SK-N-SH treated with all-trans-retinoic acid at 6 μM for 48 hours (cell line): ENCODE data around the gene SRPRA.

Experiments
- ATAC-seq: fragments of 200-7000 bp; cut with Tn5 transposase; 3 replicates; pipeline ENCODE4 v1.9.1; 2020; ENCODE audit warnings: mild to moderate bottlenecking, moderate library complexity
- ARNTL ChIP-seq: fragments of 450-650 bp; formaldehyde crosslinking; IDR thresholded peaks from 2 replicates; pipeline ENCODE4 v1.5.0; 2020; ENCODE audit warnings: low read depth, mild to moderate bottlenecking, moderate library complexity, borderline replicate concordance
- BACH2 ChIP-seq: fragments of 250-450 bp; sonication (Bioruptor Pico); IDR thresholded peaks from 2 replicates; pipeline ENCODE4 v1.9.0; 2021; ENCODE audit warnings: mild to moderate bottlenecking, borderline replicate concordance
- CSDC2 ChIP-seq: fragments of 250-450 bp; sonication (Bioruptor Pico); IDR thresholded peaks from 2 replicates; pipeline ENCODE4 v1.5.0; 2020; ENCODE audit warnings: mild to moderate bottlenecking, moderate library complexity
- ISL1 ChIP-seq: fragments of 250-450 bp; sonication (Bioruptor Pico); IDR thresholded peaks from 2 replicates; pipeline ENCODE4 v2.1.2; 2022; ENCODE audit warnings: mild to moderate bottlenecking, moderate library complexity
- OSR1 ChIP-seq: fragments of 250-450 bp; sonication (Bioruptor Pico); IDR thresholded peaks from 2 replicates; pipeline ENCODE4 v1.8.0; 2022; ENCODE audit warnings: moderate library complexity, mild to moderate bottlenecking, inconsistent platforms
- PPARA ChIP-seq: fragments of 250-450 bp; sonication (Bioruptor Pico); IDR thresholded peaks from 2 replicates; pipeline ENCODE4 v1.5.0; 2020; ENCODE audit warnings: mild to moderate bottlenecking, borderline replicate concordance
- RARB ChIP-seq: fragments of 250-450 bp; sonication (Bioruptor Pico); IDR thresholded peaks from 2 replicates; pipeline ENCODE4 v1.8.0; 2021; ENCODE audit warnings: mild to moderate bottlenecking, moderate library complexity
- SNAI2 ChIP-seq: fragments of 250-450 bp; sonication (Bioruptor Pico); IDR thresholded peaks from 2 replicates; pipeline ENCODE4 v1.5.0; 2020; ENCODE audit warnings: mild to moderate bottlenecking, moderate library complexity
- TCF4 ChIP-seq: fragments of 250-450 bp; sonication (Bioruptor Pico); IDR thresholded peaks from 2 replicates; pipeline ENCODE4 v1.8.0; 2021; ENCODE audit warnings: mild to moderate bottlenecking, moderate library complexity, borderline replicate concordance
- ZC3H10 ChIP-seq: fragments of 250-450 bp; sonication (Bioruptor Pico); IDR thresholded peaks from 2 replicates; pipeline ENCODE4 v1.5.1; 2021; ENCODE audit warnings: mild to moderate bottlenecking, moderate library complexity
- ZFP3 ChIP-seq: fragments of 250-450 bp; sonication (Bioruptor Pico); IDR thresholded peaks from 2 replicates; pipeline ENCODE4 v1.5.0; 2020; ENCODE audit warnings: mild to moderate bottlenecking, moderate library complexity
- ZFP30 ChIP-seq: fragments of 450-650 bp; formaldehyde crosslinking; IDR thresholded peaks from 2 replicates; pipeline ENCODE4 v1.5.0; 2022; ENCODE audit warnings: mild to moderate bottlenecking, moderate library complexity
- ZNF565 ChIP-seq: fragments of 450-650 bp; formaldehyde crosslinking; conservative IDR thresholded peaks from 2 replicates; pipeline ENCODE4 v1.5.0; 2020; ENCODE audit warnings: low read depth, mild to moderate bottlenecking, moderate library complexity
- ZNF70 ChIP-seq: fragments of 450-650 bp; formaldehyde crosslinking; IDR thresholded peaks from 2 replicates; pipeline ENCODE4 v1.5.0; 2020; ENCODE audit warnings: mild to moderate bottlenecking, moderate library complexity
- ZNF8 ChIP-seq: fragments of 450-650 bp; formaldehyde crosslinking; IDR thresholded peaks from 2 replicates; pipeline ENCODE4 v1.5.0; 2020; ENCODE audit warnings: mild to moderate bottlenecking, moderate library complexity
- TF ChIP-seq, protein P1 (sequence below): fragments of 250-450 bp; sonication (Bioruptor Pico); IDR thresholded peaks from 2 replicates; pipeline ENCODE4 v1.8.0; 2020; ENCODE audit warnings: mild to moderate bottlenecking, moderate library complexity, borderline replicate concordance
- TF ChIP-seq, protein P2 (sequence below): fragments of 250-450 bp; sonication (Bioruptor Pico); IDR thresholded peaks from 2 replicates; pipeline ENCODE4 v1.5.0; 2020; ENCODE audit warnings: mild to moderate bottlenecking, moderate library complexity
- TF ChIP-seq, protein P3 (sequence below): fragments of 250-450 bp; sonication (Bioruptor Pico); IDR thresholded peaks from 2 replicates; pipeline ENCODE4 v1.5.1; 2021; ENCODE audit warnings: mild to moderate bottlenecking, moderate library complexity
- TF ChIP-seq, protein P4 (sequence below): fragments of 250-450 bp; sonication (Bioruptor Pico); IDR thresholded peaks from 2 replicates; pipeline ENCODE4 v1.8.0; 2021; ENCODE audit warnings: low read depth, mild to moderate bottlenecking, moderate library complexity, borderline replicate concordance
- TF ChIP-seq, protein P5 (sequence below): fragments of 250-450 bp; sonication (Bioruptor Pico); IDR thresholded peaks from 2 replicates; pipeline ENCODE4 v1.5.1; 2020; ENCODE audit warnings: low read depth, mild to moderate bottlenecking, moderate library complexity

SRPRA gene

DNA sequence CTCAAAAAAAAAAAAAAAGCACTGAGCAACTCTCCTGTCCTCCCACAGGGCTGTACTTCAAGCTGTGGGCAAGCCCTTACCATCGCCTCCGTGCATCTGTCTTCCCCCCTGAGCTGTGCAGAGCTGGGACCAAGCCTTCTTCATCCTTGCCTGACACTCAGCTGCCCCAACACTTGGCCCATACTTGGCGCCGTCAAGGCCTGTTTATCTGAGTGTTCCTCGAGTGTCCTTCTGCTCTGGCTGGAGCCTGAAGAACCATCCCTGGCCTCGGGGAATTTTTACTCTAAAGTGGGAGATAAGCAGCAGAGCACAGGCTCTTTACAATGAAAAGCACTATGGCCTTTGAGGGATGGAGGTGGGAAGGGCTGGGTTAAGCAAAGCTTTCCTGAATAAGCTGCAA, 12.6 kb upstream of the SRPRA start:
- ATAC-seq = no peak
- no peak for TF ChIP-seq SNAI2
- TF ChIP-seq ZC3H10 (CRISPR knock-in tag) = no peak
- no peak for TF ChIP-seq TCF4 (CRISPR knock-in tag)
- TF ChIP-seq, protein P1, sequence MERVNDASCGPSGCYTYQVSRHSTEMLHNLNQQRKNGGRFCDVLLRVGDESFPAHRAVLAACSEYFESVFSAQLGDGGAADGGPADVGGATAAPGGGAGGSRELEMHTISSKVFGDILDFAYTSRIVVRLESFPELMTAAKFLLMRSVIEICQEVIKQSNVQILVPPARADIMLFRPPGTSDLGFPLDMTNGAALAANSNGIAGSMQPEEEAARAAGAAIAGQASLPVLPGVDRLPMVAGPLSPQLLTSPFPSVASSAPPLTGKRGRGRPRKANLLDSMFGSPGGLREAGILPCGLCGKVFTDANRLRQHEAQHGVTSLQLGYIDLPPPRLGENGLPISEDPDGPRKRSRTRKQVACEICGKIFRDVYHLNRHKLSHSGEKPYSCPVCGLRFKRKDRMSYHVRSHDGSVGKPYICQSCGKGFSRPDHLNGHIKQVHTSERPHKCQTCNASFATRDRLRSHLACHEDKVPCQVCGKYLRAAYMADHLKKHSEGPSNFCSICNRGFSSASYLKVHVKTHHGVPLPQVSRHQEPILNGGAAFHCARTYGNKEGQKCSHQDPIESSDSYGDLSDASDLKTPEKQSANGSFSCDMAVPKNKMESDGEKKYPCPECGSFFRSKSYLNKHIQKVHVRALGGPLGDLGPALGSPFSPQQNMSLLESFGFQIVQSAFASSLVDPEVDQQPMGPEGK (CRISPR knock-in tag) = no peak
- TF ChIP-seq CSDC2 = no peak
- no peak for TF ChIP-seq PPARA (CRISPR knock-in tag)
- TF ChIP-seq, protein P2, sequence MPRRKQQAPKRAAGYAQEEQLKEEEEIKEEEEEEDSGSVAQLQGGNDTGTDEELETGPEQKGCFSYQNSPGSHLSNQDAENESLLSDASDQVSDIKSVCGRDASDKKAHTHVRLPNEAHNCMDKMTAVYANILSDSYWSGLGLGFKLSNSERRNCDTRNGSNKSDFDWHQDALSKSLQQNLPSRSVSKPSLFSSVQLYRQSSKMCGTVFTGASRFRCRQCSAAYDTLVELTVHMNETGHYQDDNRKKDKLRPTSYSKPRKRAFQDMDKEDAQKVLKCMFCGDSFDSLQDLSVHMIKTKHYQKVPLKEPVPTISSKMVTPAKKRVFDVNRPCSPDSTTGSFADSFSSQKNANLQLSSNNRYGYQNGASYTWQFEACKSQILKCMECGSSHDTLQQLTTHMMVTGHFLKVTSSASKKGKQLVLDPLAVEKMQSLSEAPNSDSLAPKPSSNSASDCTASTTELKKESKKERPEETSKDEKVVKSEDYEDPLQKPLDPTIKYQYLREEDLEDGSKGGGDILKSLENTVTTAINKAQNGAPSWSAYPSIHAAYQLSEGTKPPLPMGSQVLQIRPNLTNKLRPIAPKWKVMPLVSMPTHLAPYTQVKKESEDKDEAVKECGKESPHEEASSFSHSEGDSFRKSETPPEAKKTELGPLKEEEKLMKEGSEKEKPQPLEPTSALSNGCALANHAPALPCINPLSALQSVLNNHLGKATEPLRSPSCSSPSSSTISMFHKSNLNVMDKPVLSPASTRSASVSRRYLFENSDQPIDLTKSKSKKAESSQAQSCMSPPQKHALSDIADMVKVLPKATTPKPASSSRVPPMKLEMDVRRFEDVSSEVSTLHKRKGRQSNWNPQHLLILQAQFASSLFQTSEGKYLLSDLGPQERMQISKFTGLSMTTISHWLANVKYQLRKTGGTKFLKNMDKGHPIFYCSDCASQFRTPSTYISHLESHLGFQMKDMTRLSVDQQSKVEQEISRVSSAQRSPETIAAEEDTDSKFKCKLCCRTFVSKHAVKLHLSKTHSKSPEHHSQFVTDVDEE (CRISPR knock-in tag) = no peak
- no peak for TF ChIP-seq ZFP3 (CRISPR knock-in tag)
- no peak for TF ChIP-seq ZNF565
- TF ChIP-seq, protein P3, sequence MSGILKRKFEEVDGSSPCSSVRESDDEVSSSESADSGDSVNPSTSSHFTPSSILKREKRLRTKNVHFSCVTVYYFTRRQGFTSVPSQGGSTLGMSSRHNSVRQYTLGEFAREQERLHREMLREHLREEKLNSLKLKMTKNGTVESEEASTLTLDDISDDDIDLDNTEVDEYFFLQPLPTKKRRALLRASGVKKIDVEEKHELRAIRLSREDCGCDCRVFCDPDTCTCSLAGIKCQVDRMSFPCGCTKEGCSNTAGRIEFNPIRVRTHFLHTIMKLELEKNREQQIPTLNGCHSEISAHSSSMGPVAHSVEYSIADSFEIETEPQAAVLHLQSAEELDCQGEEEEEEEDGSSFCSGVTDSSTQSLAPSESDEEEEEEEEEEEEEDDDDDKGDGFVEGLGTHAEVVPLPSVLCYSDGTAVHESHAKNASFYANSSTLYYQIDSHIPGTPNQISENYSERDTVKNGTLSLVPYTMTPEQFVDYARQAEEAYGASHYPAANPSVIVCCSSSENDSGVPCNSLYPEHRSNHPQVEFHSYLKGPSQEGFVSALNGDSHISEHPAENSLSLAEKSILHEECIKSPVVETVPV = no peak
- no peak for TF ChIP-seq ZNF8 (CRISPR knock-in tag)
- no peak for TF ChIP-seq ISL1 (CRISPR knock-in tag)
- TF ChIP-seq ZNF70 (CRISPR knock-in tag) = no peak

- ATAC-seq = no peak
- TF ChIP-seq, protein P4, sequence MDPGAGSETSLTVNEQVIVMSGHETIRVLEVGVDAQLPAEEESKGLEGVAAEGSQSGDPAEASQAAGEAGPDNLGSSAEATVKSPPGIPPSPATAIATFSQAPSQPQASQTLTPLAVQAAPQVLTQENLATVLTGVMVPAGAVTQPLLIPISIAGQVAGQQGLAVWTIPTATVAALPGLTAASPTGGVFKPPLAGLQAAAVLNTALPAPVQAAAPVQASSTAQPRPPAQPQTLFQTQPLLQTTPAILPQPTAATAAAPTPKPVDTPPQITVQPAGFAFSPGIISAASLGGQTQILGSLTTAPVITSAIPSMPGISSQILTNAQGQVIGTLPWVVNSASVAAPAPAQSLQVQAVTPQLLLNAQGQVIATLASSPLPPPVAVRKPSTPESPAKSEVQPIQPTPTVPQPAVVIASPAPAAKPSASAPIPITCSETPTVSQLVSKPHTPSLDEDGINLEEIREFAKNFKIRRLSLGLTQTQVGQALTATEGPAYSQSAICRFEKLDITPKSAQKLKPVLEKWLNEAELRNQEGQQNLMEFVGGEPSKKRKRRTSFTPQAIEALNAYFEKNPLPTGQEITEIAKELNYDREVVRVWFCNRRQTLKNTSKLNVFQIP (CRISPR knock-in tag) = no peak
- TF ChIP-seq ZNF565 (no peak), RARB (CRISPR knock-in tag) (no peak), ZNF8 (CRISPR knock-in tag) (no peak), CSDC2 (no peak), ARNTL (CRISPR knock-in tag) (no peak), ZNF70 (CRISPR knock-in tag) (no peak), ZC3H10 (CRISPR knock-in tag) (no peak), ZFP30 (no peak), TCF4 (CRISPR knock-in tag) (no peak), OSR1 (CRISPR knock-in tag) (no peak), PPARA (CRISPR knock-in tag) (no peak), SNAI2 (no peak), BACH2 (CRISPR knock-in tag) (no peak)
- TF ChIP-seq, protein P5, sequence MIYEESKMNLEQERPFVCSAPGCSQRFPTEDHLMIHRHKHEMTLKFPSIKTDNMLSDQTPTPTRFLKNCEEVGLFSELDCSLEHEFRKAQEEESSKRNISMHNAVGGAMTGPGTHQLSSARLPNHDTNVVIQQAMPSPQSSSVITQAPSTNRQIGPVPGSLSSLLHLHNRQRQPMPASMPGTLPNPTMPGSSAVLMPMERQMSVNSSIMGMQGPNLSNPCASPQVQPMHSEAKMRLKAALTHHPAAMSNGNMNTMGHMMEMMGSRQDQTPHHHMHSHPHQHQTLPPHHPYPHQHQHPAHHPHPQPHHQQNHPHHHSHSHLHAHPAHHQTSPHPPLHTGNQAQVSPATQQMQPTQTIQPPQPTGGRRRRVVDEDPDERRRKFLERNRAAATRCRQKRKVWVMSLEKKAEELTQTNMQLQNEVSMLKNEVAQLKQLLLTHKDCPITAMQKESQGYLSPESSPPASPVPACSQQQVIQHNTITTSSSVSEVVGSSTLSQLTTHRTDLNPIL = no peak
- TF ChIP-seq, protein P2 (CRISPR knock-in tag) = no peak
- TF ChIP-seq, protein P3 = no peak
These were observed 11.9 kb upstream of the SRPRA start for GRCh38 chr11:126280595-126280994.
